Sigmoid colon (tissue), 7 donors: ENCODE data around the gene PARP15. TPM values are rescaled to one million over a fixed set of nuclear protein-coding genes. Genes with fewer than 3 reads are reported as not detected.

Source experiments
- DNase-seq: peaks from one replicate; pipeline ENCODE4 v3.0.0-alpha.2; 2019
- H3K27ac ChIP-seq, 4 donors: fragments of 200-600 bp; sonication (generic); one replicate each; pipeline ENCODE4 v1.5.1; 2016 to 2019; ENCODE audit warnings: mild to moderate bottlenecking in 1 of 4
- H3K27me3 ChIP-seq, 3 donors: fragments of 200-600 bp; sonication (generic); one replicate each; pipeline ENCODE4 v1.5.1; 2019; ENCODE audit warnings: mild to moderate bottlenecking in 1 of 3
- H3K36me3 ChIP-seq, 4 donors: fragments of 200-600 bp; sonication (generic); one replicate each; pipeline ENCODE4 v1.5.1; 2016 to 2019
- H3K4me1 ChIP-seq, 4 donors: fragments of 200-600 bp; sonication (generic); one replicate each; pipeline ENCODE4 v1.5.1; 2017 to 2019
- H3K4me3 ChIP-seq, 4 donors: fragments of 200-600 bp; sonication (generic); one replicate each; pipeline ENCODE4 v1.5.1; 2017 to 2019; ENCODE audit warnings: mild to moderate bottlenecking in 2 of 4, moderate library complexity in 1 of 4
- H3K9me3 ChIP-seq, 4 donors: fragments of 200-600 bp in 3 of 4; sonication (generic) in 3 of 4; one replicate each; pipeline versions ENCODE4 v1.5.1 to v1.6.1; 2013 to 2019
- CTCF ChIP-seq, 4 experiments: fragments of 450-650 bp in 3 of 4; fragments of 200-600 bp in 1 of 4; IDR thresholded peaks; one replicate each; pipeline ENCODE4 v1.5.1; 2016 to 2019; ENCODE audit warnings: antibody characterized with exemption in 4 of 4, mild to moderate bottlenecking in 3 of 4, moderate library complexity in 2 of 4
- EP300 ChIP-seq, 4 donors: sonication (generic); formaldehyde crosslinking; IDR thresholded peaks; one replicate each; pipeline ENCODE4 v1.6.1; 2017; ENCODE audit warnings: antibody characterized with exemption in 4 of 4
- POLR2A ChIP-seq, 2 donors: fragments of 450-650 bp; IDR thresholded peaks; one replicate each; pipeline ENCODE4 v1.6.1; 2016; ENCODE audit warnings: antibody characterized with exemption in 2 of 2, mild to moderate bottlenecking in 2 of 2, moderate library complexity in 2 of 2
- POLR2AphosphoS5 ChIP-seq, 4 donors: sonication (generic); formaldehyde crosslinking; IDR thresholded peaks; one replicate each; pipeline ENCODE4 v1.6.1; 2017; ENCODE audit warnings: antibody characterized with exemption in 4 of 4
- WGBS, 2 donors: extraction: QIAGEN DNeasy Blood & Tissue Kit; methylation state at CpG; one replicate each; pipeline ENCODE4 v1.1.7; 2013; 5-methylcytosine and 5-hydroxymethylcytosine counted together
- intact Hi-C: fragments of 100-400 bp; cut with DNase I; formaldehyde crosslinking; loops from one replicate; pipeline ENCODE4 v1.15.1; 2023
- polyA plus RNA-seq, 3 donors: library from polyadenylated mRNA; stranded (reverse); fragments of 200-250 nt; gene quantifications; one replicate each; pipeline ENCODE4 v1.2.3, GENCODE V29; 2013
- total RNA-seq, 4 donors: library from RNA; depleted of rRNA; stranded (reverse); fragments of >200 nt; gene quantifications; one replicate each; pipeline ENCODE4 v1.1.0, GENCODE V29; 2016
- donor health status: healthy with polysubstance abuse.
- donor health status: Bipolar disorder and iron deficiency.
- donor health status: healthy.

PARP15 gene
- total and polyA plus RNA-seq, 7 donors: 1.1 to 16.8 (median 2.9) TPM; not detected in 1

- intact Hi-C loops: no loop called here
- H3K4me3 ChIP-seq: no peak overlapping the region
- H3K27me3 ChIP-seq: no peaks in the 10 kb centered on the region
- TF ChIP-seq POLR2A (IDR thresholded peaks at IDR 0.05) (no peak), CTCF (IDR thresholded peaks at IDR 0.05) (no peak), POLR2AphosphoS5 (IDR thresholded peaks at IDR 0.05) (no peak), EP300 (IDR thresholded peaks at IDR 0.05) (no peak)
- no peak for DNase-seq
- H3K4me1 ChIP-seq: peaks cover 0 to 12% (median 4%) of the 10 kb centered on the region in 4 donors
- no peak overlapping the region for H3K27ac ChIP-seq
- WGBS, 2 donors: 63 to 79% methylated on average over 3 of the region's 3 CpGs
- H3K9me3 ChIP-seq: peaks cover 0 to 9% (median 5%) of the 10 kb centered on the region in 4 donors
- H3K36me3 ChIP-seq: no peaks in the 10 kb centered on the region
Measured at GRCh38 chr3:122580470-122580869, 3.0 kb downstream of the PARP15 start.

- DNase-seq: no peak
- Histone ChIP-seq H3K9me3 (peaks cover 0 to 9% (median 5%) of the 10 kb centered on the region in 4 donors), H3K4me3 (no peak overlapping the region), H3K36me3 (no peaks in the 10 kb centered on the region), H3K4me1 (peaks cover 0 to 12% (median 4%) of the 10 kb centered on the region in 4 donors), H3K27me3 (no peaks in the 10 kb centered on the region), H3K27ac (no peak overlapping the region)
- intact Hi-C loops: no loop called here
- 90 to 97% methylated on average over 2 of the region's 2 CpGs for WGBS, 2 donors
- no peak for TF ChIP-seq EP300 (IDR thresholded peaks at IDR 0.05)
- no peak for TF ChIP-seq POLR2A (IDR thresholded peaks at IDR 0.05)
- TF ChIP-seq CTCF (IDR thresholded peaks at IDR 0.05): no peak
- TF ChIP-seq POLR2AphosphoS5 (IDR thresholded peaks at IDR 0.05): no peak
Measured at GRCh38 chr3:122581622-122582021, 4.2 kb downstream of the PARP15 start.

GRCh38 chr3:122582390-122582789 lies 4.9 kb downstream of the PARP15 start:
- Histone ChIP-seq H3K4me3 (no peak overlapping the region), H3K9me3 (peaks cover 0 to 9% (median 5%) of the 10 kb centered on the region in 4 donors), H3K27me3 (no peaks in the 10 kb centered on the region), H3K27ac (no peak overlapping the region), H3K36me3 (no peaks in the 10 kb centered on the region), H3K4me1 (peaks cover 0 to 12% (median 3%) of the 10 kb centered on the region in 4 donors)
- 96 to 100% methylated on average over 1 of the region's 1 CpG for WGBS, 2 donors
- intact Hi-C loops: no loop called here
- TF ChIP-seq POLR2A (IDR thresholded peaks at IDR 0.05) (no peak), POLR2AphosphoS5 (IDR thresholded peaks at IDR 0.05) (no peak), CTCF (IDR thresholded peaks at IDR 0.05) (no peak), EP300 (IDR thresholded peaks at IDR 0.05) (no peak)
- no peak for DNase-seq

GRCh38 chr3:122586098-122586497 lies 8.6 kb downstream of the PARP15 start:
- 55 to 63% methylated on average over 1 of the region's 1 CpG for WGBS, 2 donors
- Histone ChIP-seq H3K27me3 (no peaks in the 10 kb centered on the region), H3K4me1 (no peaks in the 10 kb centered on the region), H3K36me3 (no peaks in the 10 kb centered on the region), H3K27ac (no peak overlapping the region), H3K9me3 (peaks cover 0 to 9% (median 5%) of the 10 kb centered on the region in 4 donors), H3K4me3 (no peak overlapping the region)
- intact Hi-C loops: no loop called here
- TF ChIP-seq CTCF (IDR thresholded peaks at IDR 0.05) (no peak), POLR2A (IDR thresholded peaks at IDR 0.05) (no peak), EP300 (IDR thresholded peaks at IDR 0.05) (no peak), POLR2AphosphoS5 (IDR thresholded peaks at IDR 0.05) (no peak)
- DNase-seq: no peak
